Peyer's patch (tissue), 4 donors: Measurements from ENCODE around the gene CNTN4.

ENCODE experiments used
- POLR2A ChIP-seq, 2 donors: fragments of 450-650 bp; IDR thresholded peaks; one replicate each; pipeline ENCODE4 v1.5.1; 2017; ENCODE audit warnings: antibody characterized with exemption in 2 of 2, mild to moderate bottlenecking in 2 of 2, moderate library complexity in 2 of 2
- TF ChIP-seq, protein P1 (sequence below), 6 experiments: fragments of 450-650 bp in 4 of 6; fragments of 200-600 bp in 2 of 6; sonication (generic) in 1 of 6; IDR thresholded peaks; one replicate each; pipeline ENCODE4 v1.5.1; 2017 to 2019; ENCODE audit warnings: antibody characterized with exemption in 6 of 6, mild to moderate bottlenecking in 3 of 6, moderate library complexity in 1 of 6

GRCh38 chr3:2869905-2870304, 771.2 kb downstream of the CNTN4 start:
- no peak for TF ChIP-seq POLR2A (IDR thresholded peaks at IDR 0.05)
- TF ChIP-seq, protein P1, sequence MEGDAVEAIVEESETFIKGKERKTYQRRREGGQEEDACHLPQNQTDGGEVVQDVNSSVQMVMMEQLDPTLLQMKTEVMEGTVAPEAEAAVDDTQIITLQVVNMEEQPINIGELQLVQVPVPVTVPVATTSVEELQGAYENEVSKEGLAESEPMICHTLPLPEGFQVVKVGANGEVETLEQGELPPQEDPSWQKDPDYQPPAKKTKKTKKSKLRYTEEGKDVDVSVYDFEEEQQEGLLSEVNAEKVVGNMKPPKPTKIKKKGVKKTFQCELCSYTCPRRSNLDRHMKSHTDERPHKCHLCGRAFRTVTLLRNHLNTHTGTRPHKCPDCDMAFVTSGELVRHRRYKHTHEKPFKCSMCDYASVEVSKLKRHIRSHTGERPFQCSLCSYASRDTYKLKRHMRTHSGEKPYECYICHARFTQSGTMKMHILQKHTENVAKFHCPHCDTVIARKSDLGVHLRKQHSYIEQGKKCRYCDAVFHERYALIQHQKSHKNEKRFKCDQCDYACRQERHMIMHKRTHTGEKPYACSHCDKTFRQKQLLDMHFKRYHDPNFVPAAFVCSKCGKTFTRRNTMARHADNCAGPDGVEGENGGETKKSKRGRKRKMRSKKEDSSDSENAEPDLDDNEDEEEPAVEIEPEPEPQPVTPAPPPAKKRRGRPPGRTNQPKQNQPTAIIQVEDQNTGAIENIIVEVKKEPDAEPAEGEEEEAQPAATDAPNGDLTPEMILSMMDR (IDR thresholded peaks at IDR 0.05), result no peak
